Eye (tissue), 1 donor: Measurements from ENCODE around the gene RANBP9.
A peak's percentile ranks its signal among the peaks of the same experiment; 100 is the strongest.

Experiments used
- DNase-seq: peaks from one replicate; pipeline ENCODE4 v3.0.0-alpha.2; 2015

Gene RANBP9

GRCh38 chr6:13593103-13593502, 118.5 kb downstream of the RANBP9 start:
- DNase-seq: no peak

- no peak for DNase-seq
Measured at GRCh38 chr6:13591205-13591921, 120.3 kb downstream of the RANBP9 start.

GRCh38 chr6:13590574-13591153, 121.0 kb downstream of the RANBP9 start:
- no peak for DNase-seq

- DNase-seq: no peak
Measured at GRCh38 chr6:13589801-13590200, 121.8 kb downstream of the RANBP9 start.

GRCh38 chr6:13586603-13587542, 124.8 kb downstream of the RANBP9 start:
- no peak for DNase-seq

- DNase-seq: no peak
Measured at GRCh38 chr6:13581700-13582229, 129.9 kb downstream of the RANBP9 start.

GRCh38 chr6:13579911-13580310, 131.7 kb downstream of the RANBP9 start:
- no peak for DNase-seq

- no peak for DNase-seq
Measured at GRCh38 chr6:13577926-13578325, 133.7 kb downstream of the RANBP9 start.

GRCh38 chr6:13576017-13576416, 135.6 kb downstream of the RANBP9 start:
- DNase-seq: no peak

- no peak for DNase-seq
Measured at GRCh38 chr6:13575377-13575775, 136.3 kb downstream of the RANBP9 start.

- peak; percentile 93 for DNase-seq
Measured at GRCh38 chr6:13574571-13575376, 136.9 kb downstream of the RANBP9 start, which contains the start of gene SIRT5. SIRT5 (plus strand) TSS chr6:13574601; CDS start chr6:13584111, 9,510 bp downstream.

- DNase-seq: peak; percentile 97
Measured at GRCh38 chr6:13574149-13574570, 137.5 kb downstream of the RANBP9 start.

GRCh38 chr6:13573669-13574110, 137.9 kb downstream of the RANBP9 start:
- DNase-seq: peak; percentile 74

- DNase-seq: no peak
Measured at GRCh38 chr6:13572951-13573654, 138.5 kb downstream of the RANBP9 start.

GRCh38 chr6:13572240-13572639, 139.4 kb downstream of the RANBP9 start:
- DNase-seq: no peak
